ENCODE measurements around the gene NNAT.

Gene NNAT

GRCh38 chr20:37503256-37503927 is 17.7 kb upstream of the NNAT start:
- no peak for DNase-seq

GRCh38 chr20:37504404-37505096 is 16.5 kb upstream of the NNAT start:
- DNase-seq = no peak

GRCh38 chr20:37505263-37506151 is 15.5 kb upstream of the NNAT start:
- no peak for DNase-seq

- no peak for DNase-seq
Measured at GRCh38 chr20:37506152-37506725, 14.8 kb upstream of the NNAT start.

GRCh38 chr20:37510226-37510625 is 10.8 kb upstream of the NNAT start:
- DNase-seq = no peak

- no peak for DNase-seq
Measured at GRCh38 chr20:37511610-37512275, 9.3 kb upstream of the NNAT start.

GRCh38 chr20:37513779-37514359 is 7.2 kb upstream of the NNAT start:
- DNase-seq = no peak

- DNase-seq = no peak
Measured at GRCh38 chr20:37515876-37516275, 5.2 kb upstream of the NNAT start.

- DNase-seq = no peak
Measured at GRCh38 chr20:37516811-37517750, 4.0 kb upstream of the NNAT start.

GRCh38 chr20:37518059-37518458 is 3.0 kb upstream of the NNAT start:
- no peak for DNase-seq

- no peak for DNase-seq
Measured at GRCh38 chr20:37518606-37519507, 2.2 kb upstream of the NNAT start.

GRCh38 chr20:37519508-37520418 is 1.3 kb upstream of the NNAT start:
- DNase-seq = no peak

GRCh38 chr20:37520419-37520955 is 563 bp upstream of the NNAT start:
- DNase-seq = no peak

GRCh38 chr20:37522260-37523011 is 1.4 kb downstream of the NNAT start:
- no peak for DNase-seq

- no peak for DNase-seq
Measured at GRCh38 chr20:37523012-37523391, 2.0 kb downstream of the NNAT start.

GRCh38 chr20:37523911-37524700 is 3.1 kb downstream of the NNAT start:
- DNase-seq = no peak

Data from GF-D8 (cell line).